Inferior parietal cortex (tissue), 1 donor: ENCODE data around the gene MRLN.
"Not testable (repeated sequence)": the region's sequence is repeated elsewhere in the genome, so short reads cannot be mapped to it uniquely, and the experiment has no call there.

Experiments
- DNase-seq: peaks from one replicate; pipeline ENCODE4 v3.0.0-alpha.2; 2016; ENCODE audit errors: extremely low spot score

The MRLN gene

DNA sequence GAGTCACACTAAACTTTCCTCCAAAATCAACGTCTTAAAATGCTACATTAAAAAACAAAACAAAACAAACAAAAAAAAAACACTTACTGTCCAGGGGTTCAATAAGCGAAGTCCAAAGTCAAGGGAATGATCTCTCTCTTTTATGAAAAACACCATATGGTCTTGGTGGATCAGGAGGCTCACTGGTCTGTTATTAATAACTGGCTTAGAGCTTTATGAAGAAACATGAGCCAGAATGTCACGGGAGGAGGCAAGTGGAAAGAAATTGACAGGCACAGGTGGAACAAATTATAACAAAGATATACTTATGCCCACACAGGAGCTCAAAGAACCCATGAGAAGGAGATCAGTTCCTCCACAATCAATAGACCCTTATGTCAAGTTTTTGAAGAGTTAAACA, at the start of gene MRLN:
MRLN (minus strand) TSS at position 189 of the 400 bp plus-strand sequence.
- DNase-seq: no peak

DNA sequence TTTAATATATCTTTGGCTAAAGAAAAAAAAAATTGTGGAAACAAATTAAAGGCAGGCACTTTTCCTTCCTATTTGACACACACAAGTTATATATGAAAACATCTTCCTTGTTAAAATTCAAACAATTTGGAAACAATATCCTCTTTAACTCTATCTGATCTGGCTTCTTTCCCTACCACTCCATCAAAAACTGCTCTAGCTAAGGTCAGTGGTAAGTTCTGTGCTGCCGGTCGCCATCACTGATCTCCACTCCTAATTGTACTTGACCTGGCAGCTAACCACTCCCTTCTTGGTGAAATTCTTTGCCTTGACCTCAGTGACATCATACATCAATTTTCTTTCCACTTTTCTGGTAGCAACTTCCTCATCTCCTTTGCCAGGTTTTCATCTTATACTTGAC, 47.9 kb upstream of the MRLN start:
- no peak for DNase-seq

DNA sequence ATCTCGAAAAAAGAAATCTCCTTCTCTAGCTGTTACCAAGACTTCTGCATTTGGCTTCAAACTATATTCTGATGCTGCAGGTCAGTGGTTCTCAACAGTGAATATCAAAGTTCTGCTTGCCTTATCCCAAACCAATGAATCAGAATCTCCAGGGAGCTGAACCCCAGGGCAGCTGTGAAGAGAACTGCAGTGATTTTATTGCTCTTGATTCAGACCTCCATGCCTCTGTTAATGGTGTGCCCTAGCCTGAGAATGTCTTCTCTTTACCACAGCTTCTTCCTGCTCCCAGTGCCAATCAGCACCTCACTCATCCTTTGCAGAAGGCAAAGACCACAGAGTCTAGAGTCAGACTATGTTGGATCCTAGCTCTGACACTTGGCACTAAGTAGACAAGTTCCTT, 46.2 kb upstream of the MRLN start:
- no peak for DNase-seq

GRCh38 chr10:59793919-59794318, 40.7 kb upstream of the MRLN start:
- no peak for DNase-seq

- no peak for DNase-seq
These were observed 39.6 kb upstream of the MRLN start for GRCh38 chr10:59792812-59793211.

DNA sequence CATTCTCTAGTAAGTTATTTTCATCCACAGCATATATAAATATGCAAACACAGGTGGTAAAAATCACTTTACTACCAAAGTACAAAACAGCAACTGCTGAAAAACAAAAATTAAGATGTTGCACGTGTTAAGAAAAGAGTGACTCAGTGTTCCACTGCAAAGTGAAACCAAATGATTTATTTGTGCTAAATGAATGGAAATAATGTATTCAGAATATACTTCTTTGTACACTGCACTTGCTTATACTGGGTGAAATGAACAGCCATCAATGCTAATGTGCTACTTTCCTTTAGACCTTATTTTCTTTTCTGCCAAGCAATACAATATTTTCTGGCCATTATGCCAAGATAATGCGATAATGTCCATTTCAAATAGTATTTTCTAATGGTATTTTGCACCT, 38.3 kb upstream of the MRLN start:
- DNase-seq: no peak

DNA sequence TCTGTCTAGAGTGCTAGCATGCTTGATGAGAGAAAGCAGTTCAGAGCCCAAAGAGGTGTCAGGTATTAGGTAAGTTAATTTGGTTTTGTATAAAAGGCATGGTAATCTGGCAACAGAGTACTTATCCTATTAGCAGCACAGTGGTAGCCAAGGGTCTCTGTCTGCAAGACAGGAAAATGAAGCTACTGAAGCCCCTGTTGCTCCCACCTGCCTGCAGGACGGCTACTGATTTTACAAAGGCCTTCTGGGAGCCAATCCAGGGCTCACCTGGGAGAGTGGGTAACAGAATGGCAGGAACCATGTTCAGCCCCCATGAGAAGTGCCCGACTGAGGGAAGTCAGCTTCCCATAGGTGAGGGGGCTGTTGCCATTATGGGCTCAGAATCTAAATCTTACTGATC, 36.8 kb upstream of the MRLN start:
- DNase-seq: not testable (repeated sequence)

- not testable (repeated sequence) for DNase-seq
These were observed 35.7 kb upstream of the MRLN start for GRCh38 chr10:59788914-59789313.

- not testable (repeated sequence) for DNase-seq
These were observed 33.8 kb upstream of the MRLN start for GRCh38 chr10:59787032-59787431.

GRCh38 chr10:59785476-59785875, 32.2 kb upstream of the MRLN start:
- not testable (repeated sequence) for DNase-seq

DNA sequence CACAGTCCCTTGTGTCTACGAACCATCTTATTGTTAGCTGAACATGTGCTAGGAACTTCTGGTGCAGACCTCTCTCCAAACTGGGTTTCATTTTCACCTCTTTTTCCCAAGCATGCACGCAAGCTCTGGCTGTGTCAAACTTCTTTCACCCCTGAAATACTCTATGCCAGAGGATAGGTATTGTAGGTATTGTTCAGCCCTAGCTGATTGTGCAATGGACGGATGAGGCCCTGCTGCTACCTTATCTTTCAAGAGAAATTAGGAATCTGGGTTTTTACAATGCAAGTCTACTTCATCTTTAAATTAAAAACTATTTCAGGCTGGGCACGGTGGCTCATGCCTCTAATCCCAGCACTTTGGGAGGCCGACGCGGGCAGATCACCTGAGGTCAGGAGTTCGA, 28.3 kb upstream of the MRLN start:
- DNase-seq: no peak

DNA sequence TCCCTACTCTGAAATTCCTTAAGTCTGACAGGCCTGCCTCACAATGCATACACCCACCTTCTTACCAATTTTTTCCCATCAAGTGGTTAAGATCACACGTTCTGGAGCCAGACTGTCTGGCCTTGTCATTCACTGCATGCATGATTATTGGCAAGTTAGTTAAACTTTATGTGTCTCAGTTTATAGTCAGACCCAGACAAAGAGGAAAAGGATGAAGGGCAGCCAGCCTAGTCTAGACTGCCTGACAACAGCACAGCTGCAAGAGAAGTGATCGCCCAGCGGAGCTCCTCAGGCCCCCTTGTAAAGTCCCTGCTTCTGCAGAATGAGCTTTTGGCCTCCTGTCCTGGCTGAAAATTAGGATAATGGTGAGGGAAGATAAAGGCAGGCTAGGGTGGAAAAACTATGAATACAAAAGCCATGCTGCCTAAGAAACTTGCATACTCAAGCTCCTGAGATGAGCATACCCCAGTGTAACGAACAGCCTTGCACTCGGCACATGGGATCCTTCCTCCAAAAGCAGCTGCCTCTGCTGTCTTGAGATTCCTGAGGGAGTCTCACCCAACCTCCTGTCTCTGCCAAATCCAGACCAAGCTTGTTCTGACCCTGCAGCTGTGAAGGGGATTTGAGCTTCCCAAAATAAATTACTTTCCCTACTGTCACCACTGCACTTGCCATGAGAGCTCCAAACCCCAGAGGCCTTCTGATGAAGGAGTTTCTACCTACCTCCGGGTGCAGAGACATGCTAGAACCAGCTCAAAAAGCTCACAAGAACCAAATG, 26.7 kb upstream of the MRLN start:
- DNase-seq: no peak

GRCh38 chr10:59774451-59774850, 21.2 kb upstream of the MRLN start:
- no peak for DNase-seq

- no peak for DNase-seq
These were observed 19.8 kb upstream of the MRLN start for GRCh38 chr10:59773088-59773487.

- DNase-seq: no peak
These were observed 18.0 kb upstream of the MRLN start for GRCh38 chr10:59771162-59771807.

DNA sequence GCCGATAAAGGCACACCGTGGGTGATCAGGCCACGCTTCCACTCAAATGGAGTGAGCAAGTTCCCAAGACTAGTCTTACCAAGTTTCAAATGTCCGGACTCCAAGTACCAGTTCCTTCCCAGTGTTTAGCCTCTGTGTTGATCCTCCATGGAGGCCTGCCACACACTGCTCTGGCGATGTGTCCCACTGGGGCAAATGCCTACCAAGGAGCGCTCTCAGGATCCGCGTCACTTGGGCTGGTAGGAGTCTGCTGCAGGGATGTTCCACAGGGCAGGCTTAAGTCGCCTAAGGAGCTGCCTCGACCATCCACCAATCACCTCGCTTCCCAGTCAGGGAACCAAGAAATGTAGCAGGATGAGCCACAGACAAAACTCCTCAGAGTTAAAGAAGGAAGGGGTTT, 17.4 kb upstream of the MRLN start:
- DNase-seq: no peak

DNA sequence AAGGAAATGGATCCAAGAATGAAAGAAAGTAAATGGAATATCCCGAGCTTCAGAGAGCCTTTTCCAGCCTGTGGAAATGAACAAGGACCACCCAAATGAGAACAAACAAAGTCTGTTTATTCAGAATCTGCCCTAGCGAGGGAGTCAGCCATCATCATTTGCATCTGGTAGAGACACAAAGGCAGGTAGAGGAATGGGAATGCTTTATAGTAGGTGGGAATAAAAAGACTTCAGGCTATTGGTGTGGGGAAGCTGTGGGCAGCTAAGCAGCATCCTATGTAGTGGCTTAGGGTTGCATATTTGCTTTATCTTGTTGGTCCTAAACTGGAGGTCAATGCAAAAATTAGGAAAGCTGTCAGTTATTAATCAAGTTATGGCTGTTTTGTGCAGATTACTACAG, 9.2 kb upstream of the MRLN start:
- no peak for DNase-seq

DNA sequence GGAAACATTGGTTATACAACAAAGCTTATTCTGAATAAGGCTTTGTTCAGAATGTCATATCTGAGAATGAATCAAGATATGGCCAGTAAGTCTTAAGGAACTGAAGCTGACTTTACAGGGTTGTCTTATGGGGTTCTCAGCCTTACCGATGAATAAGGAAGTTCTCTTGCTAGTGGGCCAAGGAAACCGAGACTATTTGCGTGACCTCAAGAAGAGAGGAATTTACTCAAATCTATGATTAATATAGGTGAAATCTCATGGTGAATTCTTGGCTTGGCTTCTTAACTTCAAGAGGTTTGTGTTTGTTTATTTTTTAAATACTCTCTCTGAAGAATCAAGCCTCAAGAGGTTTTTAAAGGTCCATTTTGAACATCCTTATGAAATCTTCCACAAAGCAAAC, 4.7 kb upstream of the MRLN start:
- no peak for DNase-seq

GRCh38 chr10:59754951-59755350, 1.7 kb upstream of the MRLN start:
- no peak for DNase-seq

- DNase-seq: no peak
These were observed 846 bp downstream of the MRLN start for GRCh38 chr10:59752278-59752940.

DNA sequence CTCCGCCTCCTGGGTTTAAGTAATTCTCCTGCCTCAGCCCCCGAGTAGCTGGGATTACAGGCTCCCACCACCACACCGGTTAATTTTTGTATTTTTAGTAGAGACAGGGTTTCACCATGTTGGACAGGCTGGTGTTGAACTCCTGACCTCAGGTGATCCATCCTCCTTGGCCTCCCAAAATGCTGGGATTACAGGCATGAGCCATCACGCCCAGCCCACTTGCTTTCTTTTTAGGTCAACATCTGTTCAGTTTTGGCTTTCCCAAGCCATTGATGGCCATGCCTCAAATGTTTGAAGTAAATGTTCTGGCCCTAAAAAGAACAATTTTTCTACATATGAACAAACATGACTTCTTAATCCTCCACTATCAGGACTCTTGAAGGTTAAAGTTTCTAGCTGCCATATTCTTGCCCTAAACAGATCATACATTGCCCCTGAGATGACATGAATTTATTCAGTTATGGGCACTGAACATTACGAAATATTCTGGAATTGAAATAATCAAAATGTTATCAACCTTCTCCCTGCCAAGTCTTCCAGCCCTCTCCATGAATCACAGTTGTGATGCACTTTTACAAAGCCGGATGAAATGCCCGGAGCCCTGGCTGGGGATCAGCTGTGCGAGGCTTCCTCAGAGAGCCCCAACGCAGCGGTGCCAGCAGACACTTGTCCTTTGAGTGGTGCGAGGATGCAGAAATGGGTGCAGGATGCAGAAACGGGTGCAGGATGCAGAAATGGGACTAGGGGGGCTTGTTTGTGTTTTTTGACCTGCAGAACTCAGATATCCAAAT, 2.9 kb downstream of the MRLN start:
- no peak for DNase-seq

DNA sequence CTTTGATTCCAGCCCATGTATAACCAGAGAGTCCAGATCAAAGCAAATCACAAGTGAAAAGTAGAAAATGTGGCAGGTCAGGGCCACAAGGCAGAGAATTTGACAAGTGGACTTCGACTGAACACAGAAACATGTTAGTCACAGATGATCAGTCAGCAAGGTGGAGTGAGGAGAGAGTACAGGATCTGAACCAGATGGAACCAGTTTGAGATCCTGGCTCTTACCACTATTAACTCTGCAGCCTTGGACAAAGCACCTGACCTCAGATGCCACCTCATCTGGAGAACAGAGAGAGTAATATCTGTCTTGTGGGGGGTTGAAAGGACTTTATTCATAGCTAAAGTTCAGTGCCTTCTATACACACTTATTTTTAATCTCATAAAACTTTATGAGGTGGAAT, 4.4 kb downstream of the MRLN start:
- DNase-seq: no peak
